HG03457 (cell line): ENCODE data around the gene LRMDA.

Source experiments
- ATAC-seq: cut with Tn5 transposase; IDR thresholded peaks from one replicate; pipeline ENCODE4 v1.9.1; 2021; ENCODE audit warnings: moderate number of reproducible peaks; ENCODE audit not compliant: unreplicated experiment

The LRMDA gene

DNA sequence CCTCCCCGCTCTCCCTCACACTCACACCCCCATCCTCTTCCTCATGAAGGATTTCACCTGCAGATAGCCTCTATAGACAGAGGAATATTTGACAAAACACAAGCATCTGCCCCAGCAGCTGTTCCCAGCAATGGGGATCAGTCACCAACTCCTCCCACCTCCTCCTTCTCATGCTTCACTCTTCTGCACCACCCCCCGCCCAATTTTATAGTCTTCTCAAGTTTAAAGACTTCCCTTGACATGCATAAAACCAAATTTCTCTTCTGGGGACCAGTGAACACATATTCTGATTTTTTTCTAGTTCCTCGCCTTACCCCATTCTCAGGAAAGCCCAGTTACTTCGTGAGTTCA lies 654.4 kb downstream of the LRMDA start:
- ATAC-seq: no peak

DNA sequence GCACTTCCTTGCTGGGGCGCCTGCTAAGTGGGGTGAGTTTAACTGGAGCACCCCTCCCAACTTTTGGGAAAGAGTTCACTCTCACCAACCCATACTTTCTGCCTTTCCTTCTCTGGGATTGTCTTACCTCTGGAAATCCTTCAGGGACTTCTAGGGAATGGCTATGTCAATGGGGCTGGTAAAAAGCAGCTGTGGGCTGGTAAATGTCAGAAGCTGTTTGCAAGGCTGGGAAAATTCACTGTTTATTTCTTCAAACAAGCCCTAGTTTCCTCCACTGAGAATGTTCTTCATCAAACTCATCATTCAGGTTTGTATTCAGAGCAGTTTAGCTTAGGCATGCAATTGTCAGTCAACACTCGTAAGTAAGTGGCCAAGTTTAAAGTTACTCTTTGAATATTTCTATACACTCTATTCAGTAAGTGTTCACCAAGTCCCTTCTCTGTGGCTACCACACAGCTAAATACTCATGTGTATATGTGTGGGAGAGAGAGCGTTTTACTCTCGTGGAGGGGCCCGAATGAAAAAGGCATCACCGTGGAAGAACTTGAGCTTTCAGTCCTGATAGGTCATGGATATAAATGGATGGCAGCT lies 654.8 kb downstream of the LRMDA start:
- ATAC-seq: no peak

DNA sequence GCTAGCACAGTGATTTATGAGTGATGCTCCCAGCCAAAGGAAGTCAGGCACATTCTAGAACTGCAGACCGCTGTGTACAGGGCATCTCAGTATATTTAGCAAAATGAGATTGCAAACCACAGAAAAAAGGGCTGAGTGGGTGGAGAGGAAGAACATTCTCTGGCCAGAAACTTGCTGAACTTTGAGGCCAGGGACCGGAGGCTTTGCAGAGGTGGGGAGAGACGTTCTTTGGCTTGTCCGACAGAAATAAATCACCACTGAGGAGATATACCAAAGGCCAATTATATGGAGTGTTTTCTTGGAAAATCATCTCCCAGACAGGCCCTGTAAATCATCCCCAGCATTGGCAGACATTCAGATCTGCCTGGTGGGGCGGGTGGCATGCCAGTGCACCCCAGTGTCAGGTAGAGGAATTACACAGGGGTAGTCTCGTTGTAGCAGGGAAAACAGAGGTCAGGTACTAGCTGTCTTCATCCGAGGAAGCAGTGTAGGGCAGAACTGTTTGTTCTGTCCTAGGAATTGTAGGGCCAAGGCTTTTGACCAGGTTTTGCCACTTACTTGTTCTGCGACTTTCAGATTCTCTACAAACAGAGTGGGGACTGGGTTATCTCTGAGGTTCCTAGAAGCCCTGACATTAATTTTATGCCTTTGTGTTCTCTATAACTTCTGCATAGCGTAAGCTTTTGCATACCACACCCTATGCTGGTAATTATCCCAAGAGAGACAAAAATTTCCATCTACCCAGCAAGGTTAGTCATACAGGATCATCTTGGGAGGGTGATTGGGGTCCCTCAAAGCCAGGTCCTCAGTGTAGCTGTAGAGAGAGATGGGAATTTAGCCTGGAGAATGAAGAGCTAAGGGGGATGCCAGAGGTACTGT lies 655.6 kb downstream of the LRMDA start:
- ATAC-seq: no peak

DNA sequence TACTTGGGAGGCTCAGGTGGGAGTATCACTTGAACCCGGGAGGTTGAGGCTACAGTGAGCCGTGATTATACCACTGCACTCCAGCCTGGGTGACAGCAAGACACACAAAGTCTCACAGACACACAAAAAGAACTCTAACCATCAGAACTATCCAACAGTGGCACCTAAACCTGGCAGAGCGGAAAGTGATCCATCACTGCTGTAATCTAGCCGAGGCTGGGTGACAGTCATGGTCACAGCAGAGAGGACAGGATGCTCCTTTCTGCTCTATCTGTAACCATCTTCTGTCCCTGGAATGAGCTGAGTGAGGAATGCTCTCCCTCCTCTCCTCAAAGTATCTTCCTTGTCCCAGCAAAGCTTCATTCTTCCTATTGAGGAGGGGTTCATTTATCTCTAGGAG lies 656.6 kb downstream of the LRMDA start:
- no peak for ATAC-seq

DNA sequence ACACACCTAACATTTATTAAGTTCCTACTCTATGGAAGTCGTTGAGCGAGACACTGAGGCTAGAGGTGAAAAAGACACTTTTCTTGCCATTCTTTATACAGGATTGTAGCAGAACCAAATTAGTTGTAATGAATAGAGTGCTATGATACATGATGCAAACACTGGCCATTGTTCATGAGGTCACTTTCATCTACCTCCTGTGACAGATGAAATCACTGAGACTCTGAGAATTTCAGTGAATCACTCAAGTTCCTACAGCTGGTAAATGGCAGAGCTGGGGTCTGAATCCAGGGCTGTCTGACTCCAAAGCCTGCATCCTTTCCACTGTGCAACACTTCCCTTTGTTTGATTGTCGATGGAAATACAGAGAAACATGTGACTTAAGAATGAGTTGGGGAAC lies 657.6 kb downstream of the LRMDA start:
- no peak for ATAC-seq

DNA sequence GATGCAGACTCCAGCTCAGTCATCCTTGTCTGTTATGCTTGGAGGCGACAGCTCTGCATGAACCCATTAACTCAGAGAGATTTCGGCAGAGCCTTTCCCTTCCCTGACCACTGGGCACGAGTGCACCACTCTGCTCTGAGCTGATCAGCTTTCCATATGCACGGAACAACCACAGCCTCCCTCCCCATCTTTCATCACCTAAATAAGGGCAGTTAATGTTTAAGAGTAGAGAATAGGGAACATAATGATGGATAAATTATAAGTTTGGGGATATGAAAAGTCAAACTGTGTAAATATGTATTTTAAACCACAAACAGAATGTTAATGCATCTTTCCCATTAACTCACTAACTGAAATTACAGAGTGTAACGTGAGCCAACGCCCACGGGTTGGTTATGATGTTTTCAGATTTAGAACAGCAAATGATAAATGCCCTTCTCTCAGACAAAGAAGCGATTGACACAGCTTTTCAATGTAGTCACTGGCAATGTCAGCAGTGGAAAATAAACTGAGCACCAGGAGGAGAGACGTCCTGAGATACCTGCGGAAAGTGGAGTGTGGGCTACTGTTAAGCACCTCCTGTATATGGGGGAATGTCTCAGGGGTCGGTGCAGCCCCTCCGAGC lies 658.2 kb downstream of the LRMDA start:
- no peak for ATAC-seq

DNA sequence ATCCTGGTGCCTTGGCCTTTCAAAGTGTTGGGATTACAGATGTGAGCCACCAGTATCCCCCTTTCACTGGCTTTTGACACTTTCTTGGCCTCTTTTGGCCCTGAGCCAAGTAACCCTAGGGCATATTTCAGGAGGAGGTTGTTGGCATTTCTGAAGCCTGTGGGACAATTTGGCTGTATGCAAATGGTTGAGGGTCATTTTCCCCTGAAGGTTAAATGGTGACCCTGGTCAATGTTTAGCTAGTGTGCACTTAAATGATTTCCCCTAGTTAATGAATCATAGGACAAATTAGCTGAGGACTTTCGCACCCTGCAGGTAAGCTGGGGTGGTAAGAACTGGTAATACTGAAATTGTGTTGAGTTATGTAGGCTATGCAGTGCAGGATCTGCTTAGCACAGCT lies 660.5 kb downstream of the LRMDA start:
- ATAC-seq: no peak

DNA sequence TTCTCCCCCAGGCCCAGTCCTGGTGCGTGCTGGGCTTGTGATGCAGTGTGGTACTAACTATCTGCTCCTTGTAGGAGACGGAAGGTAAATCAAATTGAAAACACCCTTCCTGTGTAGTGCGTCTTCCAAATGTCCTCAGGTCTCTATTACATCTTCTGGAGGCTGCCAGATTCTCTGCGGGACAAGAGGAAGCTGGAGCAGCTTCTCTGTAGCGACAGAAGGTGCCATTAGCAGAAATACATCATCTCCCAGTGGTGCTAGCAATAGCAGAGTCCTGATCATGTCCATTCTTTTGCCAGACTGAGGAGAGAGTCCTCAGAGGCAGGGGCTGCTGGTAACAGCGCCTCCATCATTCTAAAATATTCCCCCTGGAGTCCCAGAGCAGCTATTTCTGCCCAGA lies 675.2 kb downstream of the LRMDA start:
- ATAC-seq: no peak

DNA sequence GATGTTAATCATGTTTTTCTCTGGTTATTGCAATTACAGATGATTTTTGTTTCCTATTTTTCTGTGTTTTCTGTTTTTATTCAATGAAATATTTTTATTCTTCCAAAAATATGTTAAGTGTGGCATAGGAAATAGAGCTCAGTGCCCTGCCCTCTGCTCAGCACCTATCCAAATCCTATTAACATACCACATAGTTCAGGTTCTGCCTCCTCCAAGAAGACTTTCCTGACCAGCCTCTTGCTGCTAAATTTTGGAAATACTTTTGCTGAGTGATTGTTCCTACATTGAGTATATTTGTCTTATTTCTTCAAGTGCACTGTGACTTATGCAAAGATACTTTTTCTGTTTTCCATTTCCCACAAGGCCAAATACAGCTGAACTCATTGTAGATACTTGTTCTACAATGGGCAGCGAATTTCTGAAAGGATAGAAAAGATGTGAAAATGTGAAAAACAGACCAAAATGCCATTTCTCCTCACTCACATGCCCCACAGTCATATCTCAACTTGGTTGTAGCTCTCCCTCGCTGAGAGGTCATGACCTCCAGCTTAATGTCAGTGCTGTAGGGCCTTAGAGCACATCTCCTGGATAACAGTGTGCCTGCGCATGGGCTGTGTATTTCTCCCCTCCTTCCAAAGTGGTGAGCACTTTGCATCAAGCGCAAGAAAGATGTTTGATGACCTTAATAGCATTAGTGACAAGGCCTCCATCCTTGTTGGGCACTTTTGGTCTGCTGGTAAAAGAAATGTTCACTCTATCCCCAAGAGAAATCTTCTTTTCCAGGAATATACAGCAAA lies 677.3 kb downstream of the LRMDA start:
- no peak for ATAC-seq

DNA sequence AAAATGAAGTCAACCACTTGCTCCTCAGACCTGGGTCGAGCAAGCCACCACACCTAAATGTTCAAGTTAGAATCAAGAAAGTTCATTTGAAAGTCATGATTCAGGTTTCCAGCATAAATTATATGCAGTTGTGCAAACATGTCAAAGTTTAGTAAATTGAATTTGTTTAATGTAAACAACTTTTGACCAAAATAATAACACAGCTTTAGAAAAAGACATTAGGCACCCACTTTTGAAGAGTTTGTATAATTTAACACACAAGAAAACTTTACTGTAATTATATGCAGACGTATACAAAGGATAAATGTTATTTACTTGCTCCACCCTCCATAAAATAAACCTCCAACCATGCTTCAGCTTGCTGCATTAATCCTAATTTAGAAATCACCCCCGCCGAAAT lies 680.0 kb downstream of the LRMDA start:
- no peak for ATAC-seq

DNA sequence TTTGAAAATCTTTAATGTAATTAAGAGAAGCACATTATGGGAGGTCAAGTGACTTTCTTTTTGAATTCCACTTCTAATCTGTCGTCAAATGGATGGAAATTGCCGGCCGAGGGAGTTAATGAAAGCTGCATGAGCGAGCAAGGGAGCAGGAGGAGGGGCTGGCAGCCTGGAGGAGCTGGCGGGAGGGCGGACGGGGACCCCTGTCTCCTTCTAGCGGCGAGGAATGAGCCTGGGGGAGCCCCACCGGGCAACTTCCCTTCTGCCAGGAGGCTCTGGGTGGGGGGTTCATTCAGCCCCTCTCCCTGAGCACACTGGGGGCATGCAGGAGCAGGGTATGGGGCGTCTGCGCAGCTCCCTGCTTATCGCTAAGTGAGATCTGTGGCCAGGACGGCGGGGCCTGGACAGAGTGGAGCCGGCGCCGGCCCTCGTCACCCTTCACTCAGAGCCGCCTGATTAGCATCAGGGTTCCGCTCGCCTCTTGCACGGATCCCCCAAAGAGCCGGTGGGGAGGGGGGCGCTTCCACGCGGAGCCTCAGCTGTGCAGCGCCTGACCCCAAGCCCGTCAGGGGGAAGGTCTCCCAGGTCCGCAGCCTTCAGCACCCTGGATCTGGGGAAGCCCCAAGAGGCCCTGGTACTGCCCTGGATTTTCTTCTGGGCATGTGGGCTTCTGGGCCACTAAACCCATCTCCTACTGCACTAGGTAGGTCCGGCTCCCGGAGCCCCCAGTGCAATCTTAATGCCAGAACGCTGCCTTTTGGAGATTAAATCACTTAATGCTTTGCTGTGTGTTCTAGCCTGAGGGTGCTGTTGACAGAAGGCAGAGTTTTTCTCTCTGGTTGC lies 680.8 kb downstream of the LRMDA start:
- no peak for ATAC-seq

DNA sequence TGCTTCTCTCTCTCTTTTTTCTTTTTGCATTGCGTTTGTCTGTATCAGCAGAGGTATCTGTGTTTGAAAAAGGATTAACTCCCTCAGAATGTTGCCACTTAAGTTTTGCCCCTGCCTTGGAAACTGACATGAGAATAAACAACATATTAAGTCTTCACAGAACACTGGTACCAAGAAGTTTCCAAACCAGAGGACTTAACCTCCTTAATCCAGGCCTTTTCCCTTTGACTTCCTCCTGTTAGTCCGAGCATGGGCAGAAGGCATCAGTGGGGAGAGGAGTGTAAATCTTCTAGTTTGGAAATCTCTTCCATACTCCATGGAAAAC lies 681.4 kb downstream of the LRMDA start:
- ATAC-seq: no peak

DNA sequence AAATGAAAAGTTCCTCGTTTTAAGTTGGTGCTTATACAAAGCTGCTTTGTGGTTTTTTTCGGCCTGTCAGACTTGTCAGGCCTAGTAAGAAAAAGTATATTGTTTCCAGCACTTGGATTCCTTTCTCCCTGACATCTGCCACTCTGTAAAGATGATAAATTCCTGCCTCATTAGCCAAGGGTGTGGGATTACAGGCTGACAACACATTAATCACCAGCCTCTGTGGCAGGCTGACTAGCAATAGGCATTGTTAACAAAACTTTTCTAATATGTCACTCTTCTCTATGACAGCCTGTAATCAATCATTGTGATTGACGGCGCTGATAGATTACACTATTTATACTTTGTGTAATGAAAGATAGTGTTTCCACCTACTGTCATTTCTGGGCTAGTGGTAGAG lies 682.5 kb downstream of the LRMDA start:
- ATAC-seq: no peak

DNA sequence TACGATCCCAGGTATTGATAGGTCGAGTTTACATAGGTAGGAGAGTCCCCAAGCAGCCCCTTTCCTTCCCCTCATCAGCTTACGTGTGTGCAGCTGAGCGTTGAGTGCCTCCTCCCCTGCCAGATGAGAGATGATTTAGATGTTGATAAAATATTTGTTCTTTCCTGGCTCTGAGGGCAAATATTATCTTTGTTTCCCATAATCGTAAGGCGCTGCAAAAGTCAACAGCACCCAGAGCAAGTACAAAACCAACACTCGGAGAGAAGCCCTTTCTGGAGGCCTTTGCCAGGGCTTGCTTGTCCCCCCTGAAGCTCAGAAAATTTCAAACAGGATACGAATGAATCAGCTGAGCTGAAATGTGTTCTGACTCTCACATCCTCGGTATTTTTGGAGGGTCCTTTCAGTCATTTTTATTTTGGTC lies 683.2 kb downstream of the LRMDA start:
- no peak for ATAC-seq

DNA sequence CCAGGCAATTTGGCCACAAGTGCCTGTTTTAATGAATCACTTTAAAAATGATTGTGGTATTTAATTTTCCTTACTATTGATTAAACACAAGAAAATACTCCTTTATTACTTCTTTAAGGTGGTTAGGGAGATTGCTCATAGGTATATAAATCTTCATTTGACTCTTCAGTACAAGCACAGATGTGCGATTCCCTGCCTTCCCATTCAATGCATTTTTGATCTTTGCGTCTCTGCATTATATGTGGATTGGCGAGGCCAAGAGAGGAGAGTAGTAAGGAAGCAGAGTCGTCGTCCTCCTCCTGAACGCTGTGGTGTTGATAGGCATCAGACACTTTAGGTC lies 683.7 kb downstream of the LRMDA start:
- ATAC-seq: no peak

DNA sequence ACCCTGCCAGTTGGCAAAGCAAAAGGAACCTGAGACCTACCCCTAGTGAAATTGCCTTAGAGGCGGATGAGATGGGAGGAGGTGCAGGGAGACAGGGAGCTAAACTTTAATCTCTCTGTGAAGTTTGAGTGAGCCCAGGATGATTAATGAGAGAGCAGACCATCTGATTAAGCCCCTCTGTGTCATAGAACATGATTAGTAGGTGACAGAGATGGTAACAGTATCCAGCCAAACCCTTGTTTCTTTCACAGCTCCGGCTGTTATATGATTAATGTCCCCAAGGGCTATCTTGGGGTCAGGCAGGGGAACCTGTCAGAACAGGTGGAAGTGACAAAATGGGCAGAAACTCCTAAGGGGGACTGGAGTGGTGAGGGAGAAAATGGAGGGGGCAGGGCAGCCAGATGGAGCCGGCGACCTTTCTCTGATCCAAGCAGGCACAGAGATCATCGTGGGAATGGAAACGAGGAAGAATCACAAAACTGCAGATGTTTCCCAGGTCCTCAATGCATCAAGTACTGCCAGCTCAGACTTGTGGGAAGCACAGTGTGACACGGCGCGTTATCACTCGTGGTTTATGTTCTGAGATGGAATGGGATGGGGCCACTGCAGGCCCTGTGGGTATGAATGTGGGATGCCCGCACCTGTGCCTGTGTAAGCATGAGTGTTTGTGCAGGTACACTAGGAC lies 684.2 kb downstream of the LRMDA start:
- no peak for ATAC-seq

DNA sequence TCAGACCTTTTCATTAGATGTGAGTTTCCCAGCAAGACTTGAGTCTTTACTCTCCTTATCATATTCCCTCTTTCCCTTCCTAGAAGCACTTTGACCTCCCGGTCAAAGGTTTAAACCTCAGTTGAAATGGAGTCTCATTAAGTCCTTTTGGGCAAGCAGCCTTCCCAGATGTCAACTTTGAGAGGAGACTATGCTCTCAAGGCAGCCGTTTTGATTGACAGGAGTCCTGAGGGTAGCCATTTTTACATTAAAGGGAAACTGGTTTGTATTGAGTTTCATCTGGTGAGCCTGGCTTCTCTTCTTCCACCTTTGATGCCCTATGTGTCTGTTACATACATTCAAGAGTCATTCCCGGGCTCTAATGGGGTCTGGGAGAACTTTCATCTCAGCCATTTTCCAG lies 685.1 kb downstream of the LRMDA start:
- no peak for ATAC-seq

DNA sequence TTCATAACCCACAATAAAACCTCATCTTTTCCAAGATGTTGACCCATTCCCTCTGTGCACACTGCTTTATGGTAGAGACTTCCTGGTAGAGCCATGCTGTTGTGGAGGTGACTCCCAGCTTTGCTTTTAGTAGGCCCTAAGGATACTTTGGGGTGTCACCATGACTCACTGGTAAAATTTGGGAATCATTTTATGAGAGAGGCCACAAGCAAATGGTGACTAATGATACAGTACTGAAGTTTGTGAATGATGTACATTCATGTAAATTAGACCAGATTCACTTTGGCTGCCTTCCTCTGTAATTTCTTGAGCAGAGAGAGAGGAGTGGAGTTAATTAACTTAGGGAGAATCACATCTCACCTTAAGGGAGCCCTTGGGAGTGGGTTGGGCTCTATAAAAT lies 686.5 kb downstream of the LRMDA start:
- no peak for ATAC-seq

DNA sequence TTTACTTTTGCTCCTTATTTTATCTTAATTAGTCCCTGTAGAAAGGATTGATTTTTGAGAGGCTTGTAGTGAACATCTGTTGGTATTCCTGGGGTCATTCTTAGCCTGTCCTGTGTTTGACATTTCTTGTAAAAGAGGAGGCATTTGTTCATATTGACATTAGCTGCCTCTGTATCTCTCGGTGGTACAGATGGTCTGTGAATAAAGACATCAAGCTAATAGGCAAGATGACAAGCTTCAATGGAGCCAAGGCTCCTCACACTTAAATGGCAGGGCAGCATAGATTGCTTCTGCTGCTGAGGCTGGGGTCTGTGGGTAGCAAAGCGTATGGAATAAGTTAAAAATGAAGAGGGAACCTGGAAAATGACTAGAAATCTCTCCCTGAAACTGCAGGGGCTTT lies 687.6 kb downstream of the LRMDA start:
- ATAC-seq: no peak

DNA sequence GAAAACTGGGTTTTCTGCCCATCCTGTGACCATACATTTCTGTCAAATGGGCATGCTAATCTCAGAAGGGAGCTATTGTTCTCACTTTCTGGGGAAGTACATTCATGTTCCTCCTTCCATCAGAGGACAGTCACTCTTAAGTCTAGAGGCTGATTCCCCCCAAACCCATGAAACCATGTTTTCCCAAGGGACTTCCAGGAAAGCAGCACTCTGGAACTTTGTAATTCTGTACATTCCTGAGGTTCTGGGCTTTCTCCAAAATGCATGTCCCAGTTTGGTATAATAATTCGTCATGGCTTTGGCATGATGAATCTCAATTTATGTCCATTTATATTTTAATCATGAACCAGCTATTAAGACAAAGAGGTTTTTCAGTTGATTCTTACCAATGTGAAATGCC lies 688.1 kb downstream of the LRMDA start:
- no peak for ATAC-seq
